Ovary (tissue), 9 donors: Measurements from ENCODE around the gene USP10. TPM values are rescaled to one million over a fixed set of nuclear protein-coding genes. Genes with fewer than 3 reads are reported as not detected.

ENCODE experiments used
- DNase-seq, 5 donors: peaks; one replicate each; pipeline ENCODE4 v3.0.0-alpha.2; 2019 to 2020
- H3K27ac ChIP-seq, 2 donors: fragments of 200-600 bp; one replicate each; pipeline versions ENCODE4 v1.5.1 to v1.8.0; 2019 to 2022
- H3K27me3 ChIP-seq: fragments of 200-600 bp; one replicate; pipeline ENCODE4 v1.8.0; 2022
- H3K36me3 ChIP-seq: fragments of 200-600 bp; sonication (generic); one replicate; pipeline ENCODE4 v1.5.1; 2019
- H3K4me1 ChIP-seq: one replicate; pipeline ENCODE4 v1.8.1; 2013; ENCODE audit warnings: mild to moderate bottlenecking, moderate library complexity; ENCODE audit not compliant: insufficient read depth
- H3K4me3 ChIP-seq: fragments of 200-600 bp; sonication (generic); one replicate; pipeline ENCODE4 v1.5.1; 2017
- H3K9me3 ChIP-seq, 2 donors: fragments of 200-600 bp in 1 of 2; sonication (generic) in 1 of 2; one replicate each; pipeline versions ENCODE4 v1.5.1 to v1.8.1; 2013 to 2019; ENCODE audit warnings: mild to moderate bottlenecking in 1 of 2, moderate library complexity in 1 of 2
- CTCF ChIP-seq, 3 donors: fragments of 450-650 bp in 2 of 3; fragments of 200-600 bp in 1 of 3; IDR thresholded peaks; one replicate each; pipeline versions ENCODE4 v1.5.1 to v1.8.0; 2016 to 2022; ENCODE audit warnings: antibody characterized with exemption in 3 of 3, mild to moderate bottlenecking in 1 of 3
- EP300 ChIP-seq: sonication (generic); formaldehyde crosslinking; IDR thresholded peaks from one replicate; pipeline ENCODE4 v1.6.1; 2017; ENCODE audit warnings: antibody characterized with exemption
- POLR2A ChIP-seq: fragments of 450-650 bp; IDR thresholded peaks from one replicate; pipeline ENCODE4 v1.6.1; 2017; ENCODE audit warnings: antibody characterized with exemption, mild to moderate bottlenecking, moderate library complexity
- WGBS, 3 donors: extraction: QIAGEN DNeasy Blood & Tissue Kit in 1 of 3; methylation state at CpG; one replicate each; pipeline versions ENCODE4 v1.1.5 to v1.1.7; 2013 to 2017; 5-methylcytosine and 5-hydroxymethylcytosine counted together
- intact Hi-C, 4 donors: fragments of 100-400 bp; cut with DNase I; formaldehyde crosslinking; loops; one replicate each; pipeline versions ENCODE4 v1.11.0 to v1.15.1; 2022 to 2023
- polyA plus RNA-seq, 2 donors: library from polyadenylated mRNA; stranded (reverse); fragments of 200-250 nt in 1 of 2; fragments of 350-450 nt in 1 of 2; fragmentation: Illumina TruSeq in 1 of 2; extraction: RNeasy Lipid Tissue Mini Kit (QIAGEN cat#74804) in 1 of 2; gene quantifications; one replicate each; pipeline ENCODE4 v1.2.3, GENCODE V29; 2013 to 2014
- total RNA-seq, 7 donors: library from RNA; depleted of rRNA in 2 of 7; stranded (reverse); fragments of >200 nt in 2 of 7; fragmentation: NEBNext Ultra II Directional in 3 of 7; extraction: Animal tissue kit (Norgen Biotek cat#: 25700) in 3 of 7; gene quantifications; one replicate each; pipeline versions ENCODE4 v1.1.0 to v1.2.4, GENCODE V29; 2016 to 2023
- donor health status: DM: no; HTN: no; CAD: no; lungs with moderate emphysema.
- donor health status: DM: no; HTN: no; CAD: no.
- donor health status: Bipolar disorder and iron deficiency.
- donor health status: DM: yes; HTN: yes; CAD: no.
- donor health status: DM: no; HTN: no; CAD: no.
- donor health status: DM: yes; HTN: yes; CAD: no.

Gene USP10
- total and polyA plus RNA-seq, 9 donors: 24.6 to 98.8 (median 71.4) TPM

- DNase-seq: peak in 3 of 5 donors; percentile 47 to 68 (median 67)
Observed at GRCh38 chr16:84785843-84786581, 86.2 kb downstream of the USP10 start.

DNA sequence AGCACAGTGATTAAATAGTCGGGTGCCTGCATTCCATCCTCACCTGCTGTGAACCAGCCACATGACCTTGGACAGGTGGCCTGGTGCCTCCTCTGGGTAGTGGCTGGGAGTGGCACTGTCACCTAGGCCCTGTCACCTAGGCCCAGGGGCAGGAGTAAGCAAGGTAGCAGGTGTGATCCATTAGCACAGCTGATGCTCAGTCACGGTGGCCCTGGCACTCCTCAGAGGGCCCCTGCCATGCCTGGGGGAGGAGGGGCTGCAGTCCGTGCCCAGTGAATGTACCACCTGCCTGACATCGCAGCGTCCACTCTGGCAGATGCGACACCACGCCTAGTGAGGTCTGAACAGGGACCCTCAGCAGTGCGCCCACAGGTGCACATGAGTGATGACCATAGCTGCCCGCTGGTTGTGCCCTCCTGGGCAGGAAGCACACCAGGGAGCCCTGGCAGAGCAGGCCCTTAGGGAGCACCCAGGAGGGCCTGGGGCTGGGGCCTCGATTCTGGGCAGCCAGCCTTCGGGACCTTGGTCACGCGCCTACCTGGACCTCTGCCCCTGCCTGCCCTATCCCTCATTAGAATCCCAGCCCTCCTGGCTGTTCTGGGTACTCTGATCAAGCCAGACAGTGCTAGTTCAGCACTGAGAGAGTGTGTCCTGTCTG is 86.9 kb downstream of the USP10 start:
- TF ChIP-seq CTCF (IDR thresholded peaks at IDR 0.05) (no peak), EP300 (no peak), POLR2A (no peak)
- Histone ChIP-seq H3K4me1 (peaks cover 13% of the 10 kb centered on the region), H3K9me3 (no peaks in the 10 kb centered on the region), H3K4me3 (no peak overlapping the region), H3K36me3 (no peaks in the 10 kb centered on the region), H3K27ac (no peak overlapping the region), H3K27me3 (no peaks in the 10 kb centered on the region)
- 76 to 84% (median 82%) methylated on average over 13 of the region's 13 CpGs for WGBS, 3 donors
- intact Hi-C loops: no loop called here
- DNase-seq: no peak

More at GRCh38 chr16:84785843-84786581, 86.2 kb downstream of the USP10 start:
- no peak for TF ChIP-seq EP300
- WGBS, 3 donors: 49 to 54% (median 50%) methylated on average over 11 of the region's 11 CpGs
- no peak overlapping the region for H3K4me3 ChIP-seq
- intact Hi-C loops: no loop called here
- no peaks in the 10 kb centered on the region for H3K27me3 ChIP-seq
- no peaks in the 10 kb centered on the region for H3K9me3 ChIP-seq
- H3K27ac ChIP-seq: no peak overlapping the region
- H3K4me1 ChIP-seq: peaks cover 13% of the 10 kb centered on the region
- no peaks in the 10 kb centered on the region for H3K36me3 ChIP-seq

GRCh38 chr16:84787263-84787622 is 87.4 kb downstream of the USP10 start:
- Histone ChIP-seq H3K27me3 (no peaks in the 10 kb centered on the region), H3K27ac (no peak overlapping the region), H3K9me3 (no peaks in the 10 kb centered on the region), H3K4me1 (peaks cover 13% of the 10 kb centered on the region), H3K4me3 (no peak overlapping the region), H3K36me3 (no peaks in the 10 kb centered on the region)
- TF ChIP-seq EP300: no peak
- TF ChIP-seq CTCF (IDR thresholded peaks at IDR 0.05): no peak
- no peak for TF ChIP-seq POLR2A
- intact Hi-C loops: no loop called here
- WGBS, 3 donors: 29 to 39% (median 35%) methylated on average over 5 of the region's 5 CpGs
- DNase-seq: no peak

DNA sequence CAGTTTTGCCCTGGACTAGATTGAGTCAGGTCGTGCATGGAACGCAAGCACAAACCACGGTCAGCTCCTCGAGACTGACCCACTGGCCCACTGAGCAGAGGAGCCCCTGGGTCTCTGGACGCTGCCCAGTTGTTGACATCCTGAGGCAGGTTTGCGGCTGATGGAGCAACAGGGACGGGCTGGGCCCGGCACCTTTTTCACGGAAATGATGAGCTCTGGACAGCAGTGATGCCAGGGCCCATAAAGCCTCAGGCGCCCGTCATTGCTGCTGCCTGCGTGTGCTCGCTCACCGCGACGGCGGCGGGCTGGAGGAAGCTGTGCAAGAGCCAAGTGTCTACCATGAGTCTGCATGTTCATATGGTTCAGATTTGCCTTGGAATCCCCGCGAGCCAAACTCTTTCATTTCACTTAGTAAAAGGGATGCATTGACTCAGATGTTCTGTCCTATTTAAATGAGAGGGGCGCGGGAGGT is 89.2 kb downstream of the USP10 start:
- TF ChIP-seq CTCF (IDR thresholded peaks at IDR 0.05) (no peak), EP300 (no peak), POLR2A (no peak)
- Histone ChIP-seq H3K4me3 (no peak overlapping the region), H3K27ac (no peak overlapping the region), H3K4me1 (peaks cover 12% of the 10 kb centered on the region), H3K27me3 (no peaks in the 10 kb centered on the region), H3K36me3 (no peaks in the 10 kb centered on the region), H3K9me3 (no peaks in the 10 kb centered on the region)
- WGBS, 3 donors: 93 to 97% (median 95%) methylated on average over 22 of the region's 22 CpGs
- no peak for DNase-seq
- intact Hi-C loops: no loop called here

DNA sequence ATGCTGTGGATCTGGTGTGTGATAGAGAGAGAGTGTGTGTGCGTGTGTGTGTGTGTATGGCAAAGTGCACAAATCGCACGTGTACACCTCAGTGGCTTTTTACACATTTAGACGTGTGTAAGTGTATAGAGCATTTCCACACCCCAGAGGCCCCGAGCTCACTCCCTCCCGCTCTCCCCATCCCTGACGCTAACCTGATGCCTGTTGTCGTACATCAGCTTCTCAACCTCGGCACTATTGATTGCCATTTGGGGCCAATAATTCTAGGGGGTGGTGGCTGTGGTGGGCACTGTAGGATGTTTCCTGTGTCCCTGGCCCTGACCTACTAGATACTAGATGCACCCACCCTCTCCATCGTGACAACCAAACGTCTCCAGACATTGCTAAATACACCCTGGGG is 89.6 kb downstream of the USP10 start:
- peak in 1 of 5 donors; percentile 14 for DNase-seq
- Histone ChIP-seq H3K36me3 (no peaks in the 10 kb centered on the region), H3K27ac (no peak overlapping the region), H3K4me3 (no peak overlapping the region), H3K9me3 (no peaks in the 10 kb centered on the region), H3K27me3 (no peaks in the 10 kb centered on the region), H3K4me1 (peaks cover 13% of the 10 kb centered on the region)
- 79 to 85% (median 82%) methylated on average over 11 of the region's 11 CpGs for whole genome bisulfite sequencing, 3 donors
- intact Hi-C loops: no loop called here
- TF ChIP-seq CTCF (IDR thresholded peaks at IDR 0.05) (no peak), POLR2A (no peak), EP300 (no peak)
